ENCODE results near the gene TMEM150B. TPM values are rescaled to one million over a fixed set of nuclear protein-coding genes. Genes with fewer than 3 reads are reported as not detected.

Gene TMEM150B
- polyA plus RNA-seq, 2 of the 4 experiments (the other 2 are of a cell fraction) = 0.26 to 0.39 TPM

DNA sequence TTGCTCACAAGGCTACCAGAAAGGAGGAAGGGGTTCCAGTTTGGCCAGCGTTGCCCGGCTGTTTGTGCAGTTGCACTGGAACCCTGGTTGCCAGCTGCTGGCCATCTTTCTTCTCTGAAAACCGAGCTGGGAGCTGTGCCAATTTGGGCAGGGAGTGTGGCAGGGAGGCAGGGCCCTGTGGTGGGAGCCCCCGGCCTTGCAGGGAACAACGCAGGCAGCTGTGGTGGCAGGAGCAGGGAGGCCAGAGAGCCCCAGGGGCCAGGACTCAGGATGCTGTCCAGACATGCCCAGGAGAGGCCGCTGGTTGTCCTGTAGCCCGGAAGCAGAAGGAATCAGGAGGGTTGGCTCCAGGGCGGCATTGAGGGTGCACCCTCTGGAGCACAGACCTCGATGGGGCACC, 19.3 kb upstream of the TMEM150B start:
- no peak for DNase-seq (ENCODE audit: low read depth in 1 of 2, low spot score in 1 of 2)
- FAIRE-seq = no peak
- no peak for ATAC-seq
- ChIA-PET CTCF (interaction anchor here (1.3 to 3.1 kb wide), 7 partner anchors 8 to 204 kb away, joined by 3 to 16 read pairs (median 4); partner anchors contain the start of gene DNAAF3), POLR2A (no interaction called here)
- peaks cover 26% of the 10 kb centered on the region for H3K4me1 ChIP-seq
- no peak overlapping the region for H3K4me2 ChIP-seq
- H3K27ac ChIP-seq = peak overlapping the region; percentile 4 to 61; a peak in 3 of 6 replicates
- 85% methylated on average over 9 of the region's 9 CpGs for WGBS (ENCODE audit: missing lambda C conversion rate)
- H3K4me3 ChIP-seq = no peak overlapping the region
- TF ChIP-seq, protein P1, sequence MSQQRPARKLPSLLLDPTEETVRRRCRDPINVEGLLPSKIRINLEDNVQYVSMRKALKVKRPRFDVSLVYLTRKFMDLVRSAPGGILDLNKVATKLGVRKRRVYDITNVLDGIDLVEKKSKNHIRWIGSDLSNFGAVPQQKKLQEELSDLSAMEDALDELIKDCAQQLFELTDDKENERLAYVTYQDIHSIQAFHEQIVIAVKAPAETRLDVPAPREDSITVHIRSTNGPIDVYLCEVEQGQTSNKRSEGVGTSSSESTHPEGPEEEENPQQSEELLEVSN (IDR thresholded peaks at IDR 0.05; ENCODE audit: borderline replicate concordance, low read depth) = no peak
- TF ChIP-seq RAD21 (conservative IDR thresholded peaks at IDR 0.05 in 1 of 2, IDR thresholded peaks at IDR 0.05 in 1 of 2) = 0 out of 5 replicates have a peak, but pooled peaks of 1 of the 2 experiments have one; percentile 9
- no peak for TF ChIP-seq FOSB (CRISPR knock-in tag; IDR thresholded peaks at IDR 0.05)
- no peaks in the 10 kb centered on the region for H3K9me3 ChIP-seq

DNA sequence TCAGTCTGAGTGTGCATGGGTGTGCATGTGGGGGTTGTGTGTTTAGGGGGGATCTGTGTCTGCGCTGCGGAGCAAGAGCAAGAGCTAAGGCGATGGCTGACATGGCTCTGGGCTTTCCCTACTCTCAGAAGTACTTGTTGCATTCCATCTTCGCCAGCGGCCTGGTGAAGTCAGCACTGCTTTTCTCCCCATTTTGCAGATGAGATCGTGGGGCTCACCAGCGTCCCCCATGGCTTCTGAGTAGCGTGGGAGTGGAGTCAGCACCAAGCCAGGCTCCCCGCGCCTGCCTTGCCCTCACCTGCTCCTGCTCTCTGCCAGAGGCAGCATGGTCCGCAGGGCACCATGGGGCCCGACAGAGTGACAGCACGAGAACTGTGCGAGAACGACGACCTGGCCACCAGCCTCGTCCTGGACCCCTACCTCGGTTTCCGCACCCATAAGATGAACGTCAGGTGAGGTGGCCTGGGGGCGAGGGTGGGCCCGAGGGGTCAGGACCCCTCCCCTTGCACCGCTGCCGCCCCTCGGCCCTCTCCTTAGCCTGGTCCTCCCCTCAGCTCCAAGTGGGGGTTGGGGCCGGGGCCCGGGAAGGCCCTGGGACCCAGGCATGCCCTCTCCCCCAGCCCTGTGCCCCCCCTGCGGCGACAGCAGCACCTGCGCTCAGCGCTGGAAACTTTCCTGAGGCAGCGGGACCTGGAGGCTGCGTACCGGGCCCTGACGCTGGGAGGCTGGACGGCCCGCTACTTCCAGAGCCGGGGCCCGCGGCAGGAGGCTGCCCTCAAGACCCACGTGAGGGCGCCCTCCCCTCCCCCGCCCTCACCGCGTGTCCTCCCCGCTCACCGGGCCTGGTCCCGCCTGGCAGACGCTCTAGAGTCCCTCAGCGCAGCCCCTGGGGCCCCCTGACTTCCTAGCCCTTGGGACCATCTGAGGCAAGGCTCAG, 16.7 kb upstream of the TMEM150B start:
- H3K4me3 ChIP-seq = peak overlapping the region; percentile 63; the same call in 2 of the 3 replicates
- POLR2A ChIA-PET = interaction anchor here (0.7 to 1.6 kb wide), 4 partner anchors 11 to 83 kb away, joined by 3 read pairs; partner anchors contain the start of genes PPP6R1 and UBE2S
- no peaks in the 10 kb centered on the region for H3K9me3 ChIP-seq
- CTCF ChIA-PET = interaction anchor here (1.7 to 2.8 kb wide), 3 partner anchors 40 to 76 kb away, joined by 5 to 23 read pairs (median 6); partner anchors contain the start of gene TMEM238
- H3K4me1 ChIP-seq = peaks cover 34% of the 10 kb centered on the region
- no peak for TF ChIP-seq ZSCAN20 (CRISPR knock-in tag; IDR thresholded peaks at IDR 0.05)
- no peak for TF ChIP-seq CEBPB (IDR thresholded peaks at IDR 0.05)
- TF ChIP-seq SREBF2 (IDR thresholded peaks at IDR 0.05) = no peak
- TF ChIP-seq KDM5A (IDR thresholded peaks at IDR 0.05) = no peak
- no peak for TF ChIP-seq CHD2 (IDR thresholded peaks at IDR 0.05; ENCODE audit: low read length, partially characterized antibody)
- no peak for TF ChIP-seq EHMT2 (IDR thresholded peaks at IDR 0.05; ENCODE audit: low read depth)
- no peak for TF ChIP-seq JUN (IDR thresholded peaks at IDR 0.05)
- TF ChIP-seq CBX8 (IDR thresholded peaks at IDR 0.05) = no peak
- TF ChIP-seq NR3C1 (IDR thresholded peaks at IDR 0.05) = no peak
- TF ChIP-seq ZNF302 (CRISPR knock-in tag; IDR thresholded peaks at IDR 0.05) = no peak
- no peak for TF ChIP-seq ESRRA (IDR thresholded peaks at IDR 0.05; ENCODE audit: borderline replicate concordance, low read length)
- no peak for TF ChIP-seq RNF2 (IDR thresholded peaks at IDR 0.05; ENCODE audit: borderline replicate concordance, low read depth)
- no peak for TF ChIP-seq EP300 (IDR thresholded peaks at IDR 0.05)
- no peak for TF ChIP-seq FOSL2 (IDR thresholded peaks at IDR 0.05)
- TF ChIP-seq FOSL2 (CRISPR knock-in tag; IDR thresholded peaks at IDR 0.05) = no peak
- TF ChIP-seq NPAS2 (CRISPR knock-in tag; IDR thresholded peaks at IDR 0.05; ENCODE audit: borderline replicate concordance) = no peak
- TF ChIP-seq CHD4 (IDR thresholded peaks at IDR 0.05; ENCODE audit: borderline replicate concordance) = no peak
- TF ChIP-seq, protein P2, sequence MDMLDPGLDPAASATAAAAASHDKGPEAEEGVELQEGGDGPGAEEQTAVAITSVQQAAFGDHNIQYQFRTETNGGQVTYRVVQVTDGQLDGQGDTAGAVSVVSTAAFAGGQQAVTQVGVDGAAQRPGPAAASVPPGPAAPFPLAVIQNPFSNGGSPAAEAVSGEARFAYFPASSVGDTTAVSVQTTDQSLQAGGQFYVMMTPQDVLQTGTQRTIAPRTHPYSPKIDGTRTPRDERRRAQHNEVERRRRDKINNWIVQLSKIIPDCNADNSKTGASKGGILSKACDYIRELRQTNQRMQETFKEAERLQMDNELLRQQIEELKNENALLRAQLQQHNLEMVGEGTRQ (IDR thresholded peaks at IDR 0.05) = no peak
- 87% methylated on average over 27 of the region's 50 CpGs for WGBS (ENCODE audit: missing lambda C conversion rate)
- ATAC-seq (no peak), DNase-seq (ENCODE audit: low read depth in 1 of 2, low spot score in 1 of 2) (no peak), FAIRE-seq (no peak)
- H3K4me2 ChIP-seq = peak overlapping the region; percentile 89
- peak overlapping the region; percentile 87 to 92; a peak in 5 of 6 replicates for H3K27ac ChIP-seq

DNA sequence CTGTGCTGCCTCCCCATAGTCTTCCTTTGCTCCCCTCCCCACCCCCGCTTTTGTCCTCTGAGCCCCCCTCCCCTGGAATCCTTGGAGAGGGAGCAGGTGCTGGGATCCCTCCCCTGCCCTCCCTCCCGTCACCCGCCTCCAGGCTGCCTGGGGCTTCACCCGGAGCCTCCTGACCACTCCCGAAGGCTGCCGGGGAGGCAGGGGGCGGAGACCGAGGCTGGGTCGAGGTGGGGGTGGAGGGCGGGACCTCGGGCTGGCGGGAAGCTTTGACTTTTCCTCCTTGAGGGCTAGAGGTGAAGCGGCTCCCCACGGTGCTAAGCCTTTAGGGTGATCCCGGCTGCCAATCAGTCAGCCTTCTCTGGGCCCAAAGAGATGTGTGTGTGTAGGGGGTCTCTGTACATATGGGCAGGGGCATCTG, 16.0 kb upstream of the TMEM150B start:
- whole genome bisulfite sequencing (ENCODE audit: missing lambda C conversion rate) = no CpG with 5 or more reads among the region's 15 CpGs
- H3K9me3 ChIP-seq = no peaks in the 10 kb centered on the region
- peak overlapping the region; percentile 63 for H3K4me3 ChIP-seq
- DNase-seq (ENCODE audit: low read depth in 1 of 2, low spot score in 1 of 2) = peak; percentile 71 to 93
- H3K4me1 ChIP-seq = peaks cover 34% of the 10 kb centered on the region
- H3K4me2 ChIP-seq = peak overlapping the region; percentile 89
- POLR2A ChIA-PET = interaction anchor here (0.7 to 1.6 kb wide), 4 partner anchors 10 to 82 kb away, joined by 3 read pairs; partner anchors contain the start of genes PPP6R1 and UBE2S
- CTCF ChIA-PET = interaction anchor here (0.6 to 2.8 kb wide), 6 partner anchors 10 to 77 kb away, joined by 3 to 23 read pairs (median 6); partner anchors contain the start of gene TMEM238
- peak overlapping the region; percentile 87 to 92 for H3K27ac ChIP-seq
- ATAC-seq = peak; percentile 9 to 21; a peak in 4 of 6 replicates
- TF ChIP-seq KDM1A (IDR thresholded peaks at IDR 0.05; ENCODE audit: low read depth) (no peak), RAD21 (conservative IDR thresholded peaks at IDR 0.05 in 1 of 2, IDR thresholded peaks at IDR 0.05 in 1 of 2) (peak in 1 of 2 experiments; percentile 14; a peak in 1 of 5 replicates)
- no peak for FAIRE-seq

Data from A549 (cell line).